PC-9 (cell line): ENCODE data around the gene ZNF680. TPM values are rescaled to one million over a fixed set of nuclear protein-coding genes. Genes with fewer than 3 reads are reported as not detected.
"Not testable (repeated sequence)": the region's sequence is repeated elsewhere in the genome, so short reads cannot be mapped to it uniquely, and the experiment has no call there.

ENCODE experiments used
- BruUV-seq: library from RNA; stranded (reverse); fragments of 400-500 nt; replicated peaks from 2 replicates; lab custom pipeline; 2021; lab: Mats Ljungman, UMichigan
- CTCF ChIA-PET: fragments of 300-600 bp; sonication (Branson Sonifier 250); formaldehyde crosslinking; loops from one replicate; lab custom pipeline; 2022; ENCODE audit warnings: antibody characterized with exemption; lab: Charles Lee
- POLR2A ChIA-PET: fragments of 300-600 bp; sonication (Branson Sonifier 250); formaldehyde crosslinking; loops from one replicate; lab custom pipeline; 2022; ENCODE audit warnings: antibody characterized with exemption; ENCODE audit not compliant: unreplicated experiment; lab: Charles Lee
- DNase-seq, 2 experiments: peaks; one replicate each; pipeline versions ENCODE4 v3.0.0 to v3.0.0-alpha.2; 2015 to 2022; ENCODE audit warnings: mixed read lengths in 1 of 2
- H2AFZ ChIP-seq: fragments of 200-600 bp; sonication (generic); 2 replicates; pipeline ENCODE4 v1.8.1; 2017; ENCODE audit warnings: antibody characterized with exemption
- H3F3A ChIP-seq: fragments of 200-600 bp; sonication (generic); 2 replicates; pipeline ENCODE4 v1.8.1; 2017; ENCODE audit warnings: antibody characterized with exemption, mild to moderate bottlenecking, low read depth; ENCODE audit not compliant: insufficient read depth
- H3K27ac ChIP-seq: fragments of 200-600 bp; sonication (generic); 2 replicates; pipeline ENCODE4 v1.6.1; 2016; ENCODE audit warnings: mixed run types
- H3K27me3 ChIP-seq: fragments of 200-600 bp; sonication (generic); 2 replicates; pipeline ENCODE4 v1.6.1; 2016; ENCODE audit warnings: low read depth, mixed run types; ENCODE audit not compliant: insufficient read depth
- H3K36me3 ChIP-seq: fragments of 200-600 bp; sonication (generic); 2 replicates; pipeline ENCODE4 v1.6.1; 2016; ENCODE audit warnings: low read depth, mixed run types
- H3K4me1 ChIP-seq: fragments of 200-600 bp; sonication (generic); replicated peaks from 2 replicates; pipeline ENCODE4 v1.6.1; 2016; ENCODE audit warnings: mixed run types; ENCODE audit not compliant: insufficient read depth
- H3K4me2 ChIP-seq: fragments of 200-600 bp; sonication (generic); 2 replicates; pipeline ENCODE4 v1.6.1; 2017; ENCODE audit warnings: mixed run types
- H3K4me3 ChIP-seq: fragments of 200-600 bp; sonication (generic); 2 replicates; pipeline ENCODE4 v1.6.1; 2016; ENCODE audit warnings: mixed run types
- H3K79me2 ChIP-seq: fragments of 200-600 bp; sonication (generic); 2 replicates; pipeline ENCODE4 v1.6.1; 2017; ENCODE audit warnings: low read depth, mixed run types
- H3K9me2 ChIP-seq: fragments of 200-600 bp; sonication (generic); 2 replicates; pipeline ENCODE4 v1.8.1; 2017; ENCODE audit warnings: mild to moderate bottlenecking; ENCODE audit not compliant: insufficient read depth
- H3K9me3 ChIP-seq: fragments of 200-600 bp; sonication (generic); 2 replicates; pipeline ENCODE4 v1.8.1; 2016; ENCODE audit warnings: low read depth; ENCODE audit not compliant: insufficient read depth
- H4K20me1 ChIP-seq: fragments of 200-600 bp; sonication (generic); 2 replicates; pipeline ENCODE4 v1.8.1; 2017; ENCODE audit not compliant: insufficient read depth
- EZH2 ChIP-seq: fragments of 200-600 bp; sonication (generic); IDR thresholded peaks from 2 replicates; pipeline ENCODE4 v1.8.0; 2017; ENCODE audit warnings: antibody characterized with exemption, low read depth
- intact Hi-C: fragments of 100-400 bp; cut with micrococcal nuclease; formaldehyde crosslinking; loops from one replicate; pipeline ENCODE4 v1.10.0; 2022; ENCODE audit not compliant: unreplicated experiment
- total RNA-seq: library from RNA; stranded (reverse); gene quantifications from 2 replicates; pipeline ENCODE4 v1.2.3, GENCODE V29; 2021
- TF ChIP-seq, protein P1 (sequence below): fragments of 200-600 bp; sonication (generic); conservative IDR thresholded peaks from 2 replicates; pipeline ENCODE4 v1.6.1; 2017; ENCODE audit warnings: mixed run types, antibody characterized with exemption, mild to moderate bottlenecking, moderate library complexity

Gene ZNF680
- total RNA-seq, 1 experiment from 2014 or later, result 17.9 TPM

GRCh38 chr7:64558323-64558705 lies 4.6 kb downstream of the ZNF680 start:
- POLR2A ChIA-PET, result no interaction called here
- peaks cover 3% of the 10 kb centered on the region; the same call in 1 of the 2 replicates for H3K36me3 ChIP-seq

GRCh38 chr7:64557601-64558322 lies 5.1 kb downstream of the ZNF680 start:
- intact Hi-C loops, result no loop called here
- no TSS peak for BruUV-seq
- TF ChIP-seq, protein P1, sequence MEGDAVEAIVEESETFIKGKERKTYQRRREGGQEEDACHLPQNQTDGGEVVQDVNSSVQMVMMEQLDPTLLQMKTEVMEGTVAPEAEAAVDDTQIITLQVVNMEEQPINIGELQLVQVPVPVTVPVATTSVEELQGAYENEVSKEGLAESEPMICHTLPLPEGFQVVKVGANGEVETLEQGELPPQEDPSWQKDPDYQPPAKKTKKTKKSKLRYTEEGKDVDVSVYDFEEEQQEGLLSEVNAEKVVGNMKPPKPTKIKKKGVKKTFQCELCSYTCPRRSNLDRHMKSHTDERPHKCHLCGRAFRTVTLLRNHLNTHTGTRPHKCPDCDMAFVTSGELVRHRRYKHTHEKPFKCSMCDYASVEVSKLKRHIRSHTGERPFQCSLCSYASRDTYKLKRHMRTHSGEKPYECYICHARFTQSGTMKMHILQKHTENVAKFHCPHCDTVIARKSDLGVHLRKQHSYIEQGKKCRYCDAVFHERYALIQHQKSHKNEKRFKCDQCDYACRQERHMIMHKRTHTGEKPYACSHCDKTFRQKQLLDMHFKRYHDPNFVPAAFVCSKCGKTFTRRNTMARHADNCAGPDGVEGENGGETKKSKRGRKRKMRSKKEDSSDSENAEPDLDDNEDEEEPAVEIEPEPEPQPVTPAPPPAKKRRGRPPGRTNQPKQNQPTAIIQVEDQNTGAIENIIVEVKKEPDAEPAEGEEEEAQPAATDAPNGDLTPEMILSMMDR, result no peak

More at GRCh38 chr7:64558323-64558705, 4.6 kb downstream of the ZNF680 start:
- Histone ChIP-seq H3F3A (no peaks in the 10 kb centered on the region), H3K27me3 (no peaks in the 10 kb centered on the region), H2AFZ (no peak overlapping the region), H3K9me3 (0 out of 2 replicates have a peak, but pooled peaks cover 8% of the 10 kb centered on the region), H4K20me1 (no peaks in the 10 kb centered on the region), H3K4me2 (no peak overlapping the region), H3K79me2 (peaks cover 45% of the 10 kb centered on the region), H3K4me3 (no peak overlapping the region), H3K9me2 (no peaks in the 10 kb centered on the region), H3K27ac (no peak overlapping the region), H3K4me1 (0 out of 2 replicates have a peak, but pooled peaks cover under 1% of the 10 kb centered on the region)
- TF ChIP-seq, protein P1, result no peak
- TF ChIP-seq EZH2, result no peak
- no peak for DNase-seq
- intact Hi-C loops, result no loop called here
- no TSS peak for BruUV-seq
- CTCF ChIA-PET, result no interaction called here

DNA sequence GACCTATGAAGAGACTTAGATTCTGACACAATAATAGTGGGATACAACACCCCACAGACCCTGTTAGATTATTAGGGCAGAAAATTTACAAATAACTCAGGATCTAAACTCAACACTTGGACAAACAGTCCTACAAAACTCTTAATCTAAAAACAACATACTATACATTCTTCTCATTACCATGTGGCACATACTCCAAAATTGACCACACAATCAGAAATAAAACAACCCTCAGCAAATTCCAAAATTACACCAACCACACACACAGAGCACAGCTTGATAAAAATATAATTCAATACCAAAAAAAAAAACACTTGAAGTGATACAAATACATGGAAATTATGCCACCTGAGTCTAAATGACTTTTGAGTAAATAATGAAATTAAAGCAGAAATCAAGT lies 7.8 kb downstream of the ZNF680 start:
- intact Hi-C loops, result no loop called here
- BruUV-seq, result no TSS peak

More at GRCh38 chr7:64557601-64558322, 5.1 kb downstream of the ZNF680 start:
- no peaks in the 10 kb centered on the region for H3K9me2 ChIP-seq
- POLR2A ChIA-PET, result no interaction called here
- no peak overlapping the region for H3K4me3 ChIP-seq
- H3K4me1 ChIP-seq, result no peaks in the 10 kb centered on the region
- CTCF ChIA-PET, result no interaction called here
- no peaks in the 10 kb centered on the region for H3K27me3 ChIP-seq
- no peak overlapping the region for H2AFZ ChIP-seq
- H4K20me1 ChIP-seq, result no peaks in the 10 kb centered on the region
- no peak for DNase-seq
- peaks cover 3% of the 10 kb centered on the region; the same call in 1 of the 2 replicates for H3K36me3 ChIP-seq
- H3K27ac ChIP-seq, result no peak overlapping the region
- H3K79me2 ChIP-seq, result peaks cover 49% of the 10 kb centered on the region
- no peaks in the 10 kb centered on the region for H3F3A ChIP-seq
- H3K9me3 ChIP-seq, result 0 out of 2 replicates have a peak, but pooled peaks cover 8% of the 10 kb centered on the region
- H3K4me2 ChIP-seq, result no peak overlapping the region

DNA sequence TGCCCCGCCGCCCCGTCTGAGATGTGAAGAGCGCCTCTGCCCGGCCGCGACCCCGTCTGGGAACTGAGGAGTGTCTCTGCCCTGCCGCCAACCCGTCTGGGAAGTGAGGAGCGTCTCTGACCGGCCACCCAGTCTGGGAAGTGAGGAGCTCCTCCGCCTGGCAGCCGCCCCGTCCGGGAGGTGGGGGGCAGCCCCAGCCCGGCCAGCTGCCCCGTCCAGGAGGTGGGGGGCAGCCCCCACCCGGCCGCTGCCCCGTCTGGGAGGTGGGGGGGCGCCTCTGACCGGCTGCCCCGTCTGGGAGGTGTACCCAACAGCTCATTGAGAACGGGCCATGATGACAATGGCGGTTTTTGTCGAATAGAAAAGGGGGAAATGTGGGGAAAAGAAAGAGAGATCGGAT lies 8.7 kb downstream of the ZNF680 start:
- intact Hi-C loops, H2AFZ ChIP-seq, H3F3A ChIP-seq, POLR2A ChIA-PET, H3K4me1 ChIP-seq, H3K4me3 ChIP-seq, H3K36me3 ChIP-seq, H3K9me3 ChIP-seq, H4K20me1 ChIP-seq, H3K27me3 ChIP-seq, DNase-seq, H3K27ac ChIP-seq, H3K4me2 ChIP-seq, H3K9me2 ChIP-seq, BruUV-seq, CTCF ChIA-PET: not testable (repeated sequence)
- peaks cover 23% of the 10 kb centered on the region; the same call in 1 of the 2 replicates for H3K79me2 ChIP-seq

More for the DNA sequence above, 7.8 kb downstream of the ZNF680 start:
- CTCF ChIA-PET, result no interaction called here
- Histone ChIP-seq H2AFZ (no peak overlapping the region), H3K27me3 (no peaks in the 10 kb centered on the region), H3K4me3 (no peak overlapping the region), H4K20me1 (no peaks in the 10 kb centered on the region), H3K4me2 (no peak overlapping the region), H3K36me3 (no peaks in the 10 kb centered on the region), H3K9me2 (no peaks in the 10 kb centered on the region), H3K4me1 (no peaks in the 10 kb centered on the region), H3K9me3 (0 out of 2 replicates have a peak, but pooled peaks cover 2% of the 10 kb centered on the region), H3K79me2 (peaks cover 26% of the 10 kb centered on the region; the same call in 1 of the 2 replicates), H3F3A (no peaks in the 10 kb centered on the region), H3K27ac (no peak overlapping the region)
- no peak for TF ChIP-seq EZH2
- TF ChIP-seq, protein P1, result no peak
- DNase-seq, result no peak
- POLR2A ChIA-PET, result no interaction called here
